Measurements from ENCODE around the gene SERPINA3.
"Not testable (repeated sequence)": the region's sequence is repeated elsewhere in the genome, so short reads cannot be mapped to it uniquely, and the experiment has no call there.

Gene SERPINA3

GRCh38 chr14:94633121-94633520 lies 20.9 kb downstream of the SERPINA3 start:
- no peak for DNase-seq

GRCh38 chr14:94635154-94635553 lies 23.0 kb downstream of the SERPINA3 start:
- DNase-seq: no peak

GRCh38 chr14:94636744-94637412 lies 24.7 kb downstream of the SERPINA3 start:
- no peak for DNase-seq

GRCh38 chr14:94637814-94638213 lies 25.6 kb downstream of the SERPINA3 start:
- not testable (repeated sequence) for DNase-seq

GRCh38 chr14:94638339-94638738 lies 26.1 kb downstream of the SERPINA3 start:
- DNase-seq: no peak

- no peak for DNase-seq
Measured at GRCh38 chr14:94638961-94639817, 27.0 kb downstream of the SERPINA3 start.

GRCh38 chr14:94640721-94641631 lies 28.8 kb downstream of the SERPINA3 start:
- no peak for DNase-seq

GRCh38 chr14:94641632-94641955 lies 29.4 kb downstream of the SERPINA3 start:
- DNase-seq: no peak

- DNase-seq: no peak
Measured at GRCh38 chr14:94643316-94644101, 31.3 kb downstream of the SERPINA3 start.

GRCh38 chr14:94644102-94644535 lies 31.9 kb downstream of the SERPINA3 start:
- DNase-seq: no peak

- DNase-seq: no peak
Measured at GRCh38 chr14:94646066-94646465, 33.9 kb downstream of the SERPINA3 start.

- DNase-seq: peak; percentile 8
Measured at GRCh38 chr14:94646481-94646880, 34.3 kb downstream of the SERPINA3 start.

GRCh38 chr14:94648801-94649200 lies 36.6 kb downstream of the SERPINA3 start:
- no peak for DNase-seq

- no peak for DNase-seq
Measured at GRCh38 chr14:94649543-94650443, 37.6 kb downstream of the SERPINA3 start.

- no peak for DNase-seq
Measured at GRCh38 chr14:94650444-94650775, 38.2 kb downstream of the SERPINA3 start.

GRCh38 chr14:94650806-94651805 lies 38.9 kb downstream of the SERPINA3 start:
- no peak for DNase-seq

GRCh38 chr14:94653321-94653720 lies 41.1 kb downstream of the SERPINA3 start:
- no peak for DNase-seq

- DNase-seq: no peak
Measured at GRCh38 chr14:94654071-94654861, 42.1 kb downstream of the SERPINA3 start.

- DNase-seq: no peak
Measured at GRCh38 chr14:94655169-94655710, 43.0 kb downstream of the SERPINA3 start.

All from fibroblast of skin of abdomen (primary cell).